22Rv1 (cell line): ENCODE measurements around the gene KCNH6.

Source experiments
- H3K27ac ChIP-seq: fragments of 450-650 bp; 2 replicates; pipeline ENCODE4 v1.5.1; 2017
- CTCF ChIP-seq: fragments of 450-650 bp; IDR thresholded peaks from 2 replicates; pipeline ENCODE4 v1.5.1; 2017; ENCODE audit warnings: mild to moderate bottlenecking
- ZFX ChIP-seq: fragments of 450-650 bp; IDR thresholded peaks from 2 replicates; pipeline ENCODE4 v1.6.1; 2017; ENCODE audit warnings: antibody characterized with exemption, borderline replicate concordance

KCNH6 gene

GRCh38 chr17:63495491-63495890 lies 27.7 kb upstream of the KCNH6 start:
- TF ChIP-seq ZFX (no peak), CTCF (no peak)
- H3K27ac ChIP-seq, result no peak overlapping the region

GRCh38 chr17:63496177-63496576 lies 27.0 kb upstream of the KCNH6 start:
- TF ChIP-seq CTCF, result no peak
- no peak for TF ChIP-seq ZFX
- H3K27ac ChIP-seq, result no peak overlapping the region

DNA sequence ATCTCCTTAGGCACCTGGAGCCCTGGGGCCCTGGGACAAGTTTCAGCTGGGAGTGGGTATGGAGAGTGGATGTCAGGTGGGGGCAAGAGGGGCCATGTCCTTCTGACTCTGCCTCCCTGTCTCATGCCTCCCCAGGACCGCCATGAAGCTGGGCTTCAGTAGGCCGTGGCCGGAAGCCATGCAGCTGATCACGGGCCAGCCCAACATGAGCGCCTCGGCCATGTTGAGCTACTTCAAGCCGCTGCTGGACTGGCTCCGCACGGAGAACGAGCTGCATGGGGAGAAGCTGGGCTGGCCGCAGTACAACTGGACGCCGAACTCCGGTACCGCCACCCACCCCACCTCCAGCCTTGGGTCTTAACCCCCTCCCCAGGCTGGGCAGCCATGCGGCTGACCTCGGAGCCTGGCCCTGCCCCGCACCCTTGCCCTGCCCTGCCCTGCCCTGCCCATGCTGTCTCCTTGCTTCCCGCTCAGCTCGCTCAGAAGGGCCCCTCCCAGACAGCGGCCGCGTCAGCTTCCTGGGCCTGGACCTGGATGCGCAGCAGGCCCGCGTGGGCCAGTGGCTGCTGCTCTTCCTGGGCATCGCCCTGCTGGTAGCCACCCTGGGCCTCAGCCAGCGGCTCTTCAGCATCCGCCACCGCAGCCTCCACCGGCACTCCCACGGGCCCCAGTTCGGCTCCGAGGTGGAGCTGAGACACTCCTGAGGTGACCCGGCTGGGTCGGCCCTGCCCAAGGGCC lies 26.3 kb upstream of the KCNH6 start:
- TF ChIP-seq ZFX (no peak), CTCF (no peak)
- H3K27ac ChIP-seq, result no peak overlapping the region

GRCh38 chr17:63497708-63498483 lies 25.3 kb upstream of the KCNH6 start:
- 0 out of 2 replicates have a peak overlapping the region, but pooled peaks have one; percentile 17 for H3K27ac ChIP-seq
- TF ChIP-seq CTCF (peak; percentile 50), ZFX (no peak)

- TF ChIP-seq CTCF (no peak), ZFX (no peak)
- H3K27ac ChIP-seq, result 0 out of 2 replicates have a peak overlapping the region, but pooled peaks have one; percentile 17
Measured at GRCh38 chr17:63498626-63499195, 24.4 kb upstream of the KCNH6 start.

DNA sequence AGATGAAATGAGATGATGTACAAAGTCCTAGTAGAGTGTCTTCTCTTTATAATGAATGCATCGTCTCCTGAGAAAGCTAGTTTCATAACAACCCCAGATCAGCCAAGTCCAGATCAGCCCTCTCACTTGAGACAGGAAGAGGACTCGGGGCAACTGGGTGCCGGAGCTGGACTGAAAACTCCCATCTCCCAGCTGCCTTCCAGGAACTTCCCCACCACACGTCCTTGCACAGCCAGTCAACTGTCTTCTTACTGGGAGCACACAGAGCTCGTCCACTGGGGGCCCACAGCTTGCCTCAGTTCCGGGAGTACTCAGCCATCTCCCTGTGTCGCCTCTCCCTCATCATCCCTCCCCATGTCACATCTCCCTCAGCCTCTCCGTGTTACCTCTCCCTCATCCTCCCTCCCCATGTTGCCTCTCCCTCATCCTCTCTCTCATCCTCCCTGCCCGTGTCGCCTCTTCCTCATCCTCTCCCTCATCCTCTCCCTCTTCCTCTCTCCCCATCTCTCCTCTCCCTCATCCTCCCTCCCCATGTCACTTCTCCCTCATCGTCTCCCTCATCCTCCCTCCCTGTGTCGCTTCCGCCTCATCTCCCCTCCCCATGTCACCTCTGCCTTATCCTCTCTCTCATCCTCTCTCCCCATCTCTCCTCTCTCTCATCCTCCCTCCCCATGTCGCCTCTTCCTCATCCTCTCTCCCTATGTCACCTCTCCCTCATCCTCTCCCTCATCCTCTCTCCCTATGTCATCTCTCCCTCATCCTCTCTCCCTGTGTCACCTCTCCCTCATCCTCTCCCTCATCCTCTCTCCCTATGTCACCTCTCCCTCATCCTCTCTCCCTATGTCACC lies 22.4 kb upstream of the KCNH6 start:
- TF ChIP-seq ZFX, result no peak
- TF ChIP-seq CTCF, result no peak
- H3K27ac ChIP-seq, result no peak overlapping the region
